ENCODE results near the gene STX8. TPM values are rescaled to one million over a fixed set of nuclear protein-coding genes. Genes with fewer than 3 reads are reported as not detected.

STX8 gene
- total RNA-seq, result 96.4 and 137 TPM in 2 replicates

GRCh38 chr17:9575381-9576101, at the start of gene STX8:
Gene STX8 (minus strand): TSS chr17:9575820. CDS start chr17:9575808, 12 bp downstream.

GRCh38 chr17:9576521-9577372, 1.1 kb upstream of the STX8 start, which contains the start of gene CFAP52:
Gene CFAP52 (plus strand): TSS chr17:9576642. CDS start chr17:9576696, 54 bp downstream.

Other genes with a start within 250 kb of the STX8 start
- 0.33 TPM in 1 of 2 replicates, not detected in the other for gene CFAP52, start 822 bp upstream of the STX8 start, total RNA-seq
- gene USP43, start 69.7 kb upstream of the STX8 start, total RNA-seq, result not detected in 2 replicates
- gene DHRS7C, start 215.8 kb upstream of the STX8 start, total RNA-seq, result not detected in 2 replicates
- not detected in 2 replicates for gene GSG1L2, start 246.3 kb upstream of the STX8 start, total RNA-seq